ENCODE data around the gene ANKRD33B. TPM values are rescaled to one million over a fixed set of nuclear protein-coding genes. Genes with fewer than 3 reads are reported as not detected.

ANKRD33B gene
- total RNA-seq, 1 donor from 2014 or later: 6.1 TPM

GRCh38 chr5:10684303-10685086 lies 120.6 kb downstream of the ANKRD33B start:
- Histone ChIP-seq H3K4me1 (no peaks in the 10 kb centered on the region), H3K27ac (no peak overlapping the region), H3K36me3 (peaks cover 35% of the 10 kb centered on the region), H3K4me3 (no peak overlapping the region), H3K27me3 (no peaks in the 10 kb centered on the region), H3K9me3 (no peaks in the 10 kb centered on the region)
- ATAC-seq (no peak), DNase-seq (no peak)
- intact Hi-C loops (cut with DNase I): no loop called here
- TF ChIP-seq, protein P1, sequence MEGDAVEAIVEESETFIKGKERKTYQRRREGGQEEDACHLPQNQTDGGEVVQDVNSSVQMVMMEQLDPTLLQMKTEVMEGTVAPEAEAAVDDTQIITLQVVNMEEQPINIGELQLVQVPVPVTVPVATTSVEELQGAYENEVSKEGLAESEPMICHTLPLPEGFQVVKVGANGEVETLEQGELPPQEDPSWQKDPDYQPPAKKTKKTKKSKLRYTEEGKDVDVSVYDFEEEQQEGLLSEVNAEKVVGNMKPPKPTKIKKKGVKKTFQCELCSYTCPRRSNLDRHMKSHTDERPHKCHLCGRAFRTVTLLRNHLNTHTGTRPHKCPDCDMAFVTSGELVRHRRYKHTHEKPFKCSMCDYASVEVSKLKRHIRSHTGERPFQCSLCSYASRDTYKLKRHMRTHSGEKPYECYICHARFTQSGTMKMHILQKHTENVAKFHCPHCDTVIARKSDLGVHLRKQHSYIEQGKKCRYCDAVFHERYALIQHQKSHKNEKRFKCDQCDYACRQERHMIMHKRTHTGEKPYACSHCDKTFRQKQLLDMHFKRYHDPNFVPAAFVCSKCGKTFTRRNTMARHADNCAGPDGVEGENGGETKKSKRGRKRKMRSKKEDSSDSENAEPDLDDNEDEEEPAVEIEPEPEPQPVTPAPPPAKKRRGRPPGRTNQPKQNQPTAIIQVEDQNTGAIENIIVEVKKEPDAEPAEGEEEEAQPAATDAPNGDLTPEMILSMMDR (IDR thresholded peaks at IDR 0.05): no peak

- Histone ChIP-seq H3K36me3 (peaks cover 29% of the 10 kb centered on the region), H3K4me1 (no peaks in the 10 kb centered on the region)
These were observed 121.2 kb downstream of the ANKRD33B start for GRCh38 chr5:10685115-10685521.

DNA sequence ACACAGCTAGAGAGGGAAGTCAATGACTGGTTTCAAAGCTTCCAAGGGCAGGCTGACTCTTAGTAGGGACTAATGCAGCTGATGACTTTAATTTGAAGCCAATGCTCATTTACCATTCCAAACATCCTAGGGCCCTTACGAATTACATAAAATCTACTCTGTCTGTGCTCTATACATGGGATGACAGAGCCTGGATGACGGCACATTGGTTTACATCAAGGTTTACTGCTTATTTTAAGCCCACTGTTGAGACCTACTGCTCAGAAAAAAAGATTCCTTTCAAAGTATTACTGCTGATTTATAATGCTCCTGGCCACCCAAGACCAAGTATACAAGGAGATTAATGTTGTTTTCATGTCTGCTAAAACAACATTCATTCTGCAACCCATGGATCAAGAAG lies 123.0 kb downstream of the ANKRD33B start:
- Histone ChIP-seq H3K4me3 (no peak overlapping the region), H3K27ac (no peak overlapping the region), H3K4me1 (no peaks in the 10 kb centered on the region), H3K27me3 (no peaks in the 10 kb centered on the region), H3K36me3 (peaks cover 16% of the 10 kb centered on the region), H3K9me3 (no peaks in the 10 kb centered on the region)
- DNase-seq (no peak), ATAC-seq (no peak)
- intact Hi-C loops (cut with DNase I): no loop called here
- TF ChIP-seq, protein P1 (IDR thresholded peaks at IDR 0.05): no peak

More at GRCh38 chr5:10685115-10685521, 121.2 kb downstream of the ANKRD33B start:
- DNase-seq: no peak
- H3K4me3 ChIP-seq: no peak overlapping the region
- no peak for ATAC-seq
- no peaks in the 10 kb centered on the region for H3K9me3 ChIP-seq
- no peak overlapping the region for H3K27ac ChIP-seq
- TF ChIP-seq, protein P1 (IDR thresholded peaks at IDR 0.05): no peak
- intact Hi-C loops (cut with DNase I): no loop called here
- H3K27me3 ChIP-seq: no peaks in the 10 kb centered on the region

DNA sequence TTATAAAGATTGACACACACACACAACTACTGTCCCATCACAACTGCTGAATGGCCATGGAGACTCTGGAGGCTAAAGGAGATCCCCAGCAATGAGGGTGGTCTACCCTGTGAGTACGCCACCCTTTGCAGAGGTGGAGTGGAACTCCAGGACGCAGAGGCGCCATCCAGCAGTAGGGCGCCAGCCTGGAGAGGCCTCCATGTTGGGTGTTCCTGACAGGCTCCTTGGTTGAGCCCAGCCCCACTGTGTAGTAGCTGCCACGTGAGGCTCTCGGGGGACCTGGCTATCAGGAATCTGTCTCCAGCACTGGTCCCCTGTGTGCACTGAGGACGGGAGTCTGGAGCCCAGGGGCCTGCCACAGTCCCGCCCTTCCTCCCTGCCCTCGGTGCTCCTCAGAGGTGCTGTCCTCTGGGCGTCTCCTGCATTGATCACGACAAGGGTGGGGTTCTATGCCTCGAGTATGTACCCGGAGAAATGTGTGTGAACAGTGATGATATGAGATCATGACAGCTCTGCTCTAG lies 124.8 kb downstream of the ANKRD33B start:
- Histone ChIP-seq H3K27ac (no peak overlapping the region), H3K4me3 (no peak overlapping the region), H3K4me1 (no peaks in the 10 kb centered on the region), H3K27me3 (no peaks in the 10 kb centered on the region), H3K36me3 (no peaks in the 10 kb centered on the region), H3K9me3 (no peaks in the 10 kb centered on the region)
- TF ChIP-seq, protein P1 (IDR thresholded peaks at IDR 0.05): no peak
- ATAC-seq: peak; percentile 10
- intact Hi-C loops (cut with DNase I): no loop called here
- no peak for DNase-seq

GRCh38 chr5:10689391-10690081 lies 125.7 kb downstream of the ANKRD33B start:
- H3K4me3 ChIP-seq: no peak overlapping the region
- DNase-seq (no peak), ATAC-seq (peak; percentile 44)
- intact Hi-C loops (cut with DNase I): no loop called here
- H3K36me3 ChIP-seq: no peaks in the 10 kb centered on the region
- no peaks in the 10 kb centered on the region for H3K27me3 ChIP-seq
- TF ChIP-seq, protein P1 (IDR thresholded peaks at IDR 0.05): peak; percentile 17
- no peaks in the 10 kb centered on the region for H3K4me1 ChIP-seq
- H3K9me3 ChIP-seq: no peaks in the 10 kb centered on the region
- H3K27ac ChIP-seq: no peak overlapping the region
